Measurements from ENCODE around the gene IL6R. TPM values are rescaled to one million over a fixed set of nuclear protein-coding genes. Genes with fewer than 3 reads are reported as not detected.
"Not testable (repeated sequence)": the region's sequence is repeated elsewhere in the genome, so short reads cannot be mapped to it uniquely, and the experiment has no call there.

IL6R gene
- polyA plus RNA-seq, result 10 to 100 TPM in 1 of 3 donors, 1 to 10 TPM in 2; 5.0 to 12.3 (median 7.8) TPM

- 0 to 2% (median 1%) methylated on average over 59 to 66 of the region's 66 CpGs for WGBS, 3 donors
- H3K27ac ChIP-seq (ENCODE audit: low read depth, low read length), result peak within 1 kb of the TSS; percentile 99
Observed at GRCh38 chr1:154404984-154405746, at the start of gene IL6R. IL6R (plus strand) TSS chr1:154405343; CDS start chr1:154405630, 287 bp downstream.

GRCh38 chr1:154358519-154358918, 46.6 kb upstream of the IL6R start:
- H3K27ac ChIP-seq (ENCODE audit: low read depth, low read length), result no peak overlapping the region
- 92 to 97% (median 95%) methylated on average over 8 of the region's 8 CpGs for WGBS, 3 donors

- H3K27ac ChIP-seq (ENCODE audit: low read depth, low read length), result no peak overlapping the region
Observed at GRCh38 chr1:154360288-154360687, 44.9 kb upstream of the IL6R start.

GRCh38 chr1:154360881-154361280, 44.3 kb upstream of the IL6R start:
- not testable (repeated sequence) for H3K27ac ChIP-seq (ENCODE audit: low read depth, low read length)
- WGBS, 3 donors, result 85 to 98% (median 88%) methylated on average over 5 of the region's 5 CpGs

DNA sequence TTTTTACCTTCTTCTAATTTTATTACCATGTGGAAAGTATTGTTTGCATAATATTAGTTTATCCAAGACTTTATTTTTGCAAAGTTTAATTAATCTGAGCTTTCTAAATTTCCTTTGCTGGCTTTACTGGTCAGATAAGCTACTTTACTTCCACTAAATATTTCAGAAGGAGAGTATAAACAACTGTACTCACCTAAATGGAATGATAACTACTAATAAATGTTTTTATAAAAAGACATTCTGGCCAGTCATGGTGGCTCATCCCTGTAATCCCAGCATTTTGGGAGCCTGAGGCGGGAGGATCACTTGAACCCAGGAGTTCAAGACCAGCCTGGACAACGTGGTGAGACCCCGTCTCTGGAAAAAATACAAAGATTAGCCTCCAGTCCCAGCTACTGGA, 43.8 kb upstream of the IL6R start:
- 68 to 77% (median 76%) methylated on average over 3 of the region's 3 CpGs for WGBS, 3 donors
- no peak overlapping the region for H3K27ac ChIP-seq (ENCODE audit: low read depth, low read length)

DNA sequence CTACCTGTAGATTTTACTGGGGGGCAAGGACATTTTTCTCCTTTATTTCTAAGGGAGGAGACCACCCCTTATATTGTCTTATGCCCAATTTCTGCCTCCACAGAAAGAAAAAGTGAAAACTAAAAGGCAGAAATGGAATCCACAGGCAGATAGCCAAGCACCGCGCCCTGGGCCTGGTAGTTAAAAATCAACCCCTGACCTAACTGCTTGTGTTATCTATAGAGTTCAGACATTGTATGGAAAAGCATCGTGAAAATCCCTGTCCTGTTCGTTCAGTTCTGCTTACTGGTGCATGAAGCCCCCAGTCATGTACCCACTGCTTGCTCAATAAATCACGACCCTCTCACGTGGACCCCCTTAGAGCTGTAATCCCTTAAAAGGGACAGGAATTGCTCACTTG, 33.7 kb upstream of the IL6R start:
- WGBS, 3 donors, result 54 to 86% (median 79%) methylated on average over 6 of the region's 6 CpGs
- no peak overlapping the region for H3K27ac ChIP-seq (ENCODE audit: low read depth, low read length)

GRCh38 chr1:154373777-154374357, 31.3 kb upstream of the IL6R start:
- H3K27ac ChIP-seq (ENCODE audit: low read depth, low read length), result not testable (repeated sequence)
- WGBS, 3 donors, result 72 to 76% (median 73%) methylated on average over 7 of the region's 7 CpGs

DNA sequence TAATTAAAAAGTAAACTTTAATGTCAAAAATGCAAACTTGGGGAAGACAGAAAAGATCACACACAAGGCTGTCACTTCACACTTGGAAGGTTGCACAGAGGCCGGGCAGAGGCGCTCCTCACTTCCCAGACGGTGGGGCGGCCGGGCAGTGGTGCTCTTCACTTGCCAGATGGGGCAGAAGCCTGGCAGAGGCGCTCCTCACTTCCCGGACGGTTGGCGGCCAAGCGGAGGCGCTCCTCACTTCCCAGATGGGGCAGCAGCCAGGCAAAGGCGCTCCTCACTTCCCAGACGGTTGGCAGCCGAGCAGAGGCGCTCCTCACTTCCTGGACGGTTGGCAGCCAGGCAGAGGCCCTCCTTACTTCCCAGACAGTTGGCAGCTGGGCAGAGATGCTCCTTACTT, 25.8 kb upstream of the IL6R start:
- no peak overlapping the region for H3K27ac ChIP-seq (ENCODE audit: low read depth, low read length)
- WGBS, 3 donors, result 78 to 92% (median 90%) methylated on average over 16 of the region's 16 CpGs

GRCh38 chr1:154384650-154385489, 20.3 kb upstream of the IL6R start:
- no peak overlapping the region for H3K27ac ChIP-seq (ENCODE audit: low read depth, low read length)
- WGBS, 3 donors, result 78 to 86% (median 82%) methylated on average over 8 of the region's 8 CpGs

- 71 to 81% (median 78%) methylated on average over 11 of the region's 11 CpGs for WGBS, 3 donors
- no peak overlapping the region for H3K27ac ChIP-seq (ENCODE audit: low read depth, low read length)
Observed at GRCh38 chr1:154386643-154387352, 18.3 kb upstream of the IL6R start.

GRCh38 chr1:154391086-154391770, 13.9 kb upstream of the IL6R start:
- H3K27ac ChIP-seq (ENCODE audit: low read depth, low read length), result no peak overlapping the region
- 78 to 86% (median 85%) methylated on average over 9 of the region's 9 CpGs for WGBS, 3 donors

DNA sequence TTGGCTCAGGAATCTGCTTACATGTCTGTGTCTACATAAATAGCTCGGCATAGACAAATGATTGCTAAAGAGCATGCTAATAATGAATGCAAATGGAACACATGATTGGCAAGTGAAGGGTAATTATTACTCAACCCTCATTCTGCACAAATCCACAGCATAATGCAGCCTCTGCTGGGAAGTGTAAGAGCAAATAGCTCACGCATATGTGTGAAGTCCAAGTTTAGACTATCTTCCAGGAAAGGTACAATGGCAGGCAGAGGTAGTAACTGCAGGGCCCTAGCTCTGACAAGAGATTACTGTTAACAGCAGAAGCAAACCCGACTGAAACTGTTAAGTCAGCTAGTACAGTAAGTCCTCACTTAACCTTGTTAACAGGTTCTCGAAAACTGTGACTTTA, 7.0 kb upstream of the IL6R start:
- WGBS, 3 donors, result 55 to 70% (median 63%) methylated on average over 4 of the region's 4 CpGs

GRCh38 chr1:154398678-154399077, 6.5 kb upstream of the IL6R start:
- 88 to 93% (median 91%) methylated on average over 4 of the region's 4 CpGs for WGBS, 3 donors
- no peak overlapping the region for H3K27ac ChIP-seq (ENCODE audit: low read depth, low read length)

More for the DNA sequence above, 7.0 kb upstream of the IL6R start:
- no peak overlapping the region for H3K27ac ChIP-seq (ENCODE audit: low read depth, low read length)

DNA sequence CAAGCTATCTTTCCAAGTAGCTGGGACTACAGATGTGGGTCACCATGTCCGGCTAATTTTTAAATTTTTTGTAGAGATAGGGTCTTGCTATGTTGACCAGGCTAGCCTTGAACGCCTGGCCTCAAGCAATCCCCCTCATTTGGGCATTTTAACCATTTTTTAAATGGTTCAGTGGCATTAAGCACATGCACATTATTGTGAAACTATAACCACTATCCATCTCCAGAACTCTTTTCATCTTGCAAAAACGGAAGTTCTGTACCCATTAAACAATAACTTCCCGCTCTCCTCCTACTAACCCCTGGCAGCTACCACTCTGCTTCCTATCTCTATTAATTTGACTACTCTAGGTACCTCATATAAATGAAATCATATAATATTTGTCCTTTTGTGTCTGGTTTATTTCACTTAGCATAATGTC, 4.8 kb upstream of the IL6R start:
- no peak overlapping the region for H3K27ac ChIP-seq (ENCODE audit: low read depth, low read length)
- 60 to 77% (median 71%) methylated on average over 4 of the region's 4 CpGs for WGBS, 3 donors

DNA sequence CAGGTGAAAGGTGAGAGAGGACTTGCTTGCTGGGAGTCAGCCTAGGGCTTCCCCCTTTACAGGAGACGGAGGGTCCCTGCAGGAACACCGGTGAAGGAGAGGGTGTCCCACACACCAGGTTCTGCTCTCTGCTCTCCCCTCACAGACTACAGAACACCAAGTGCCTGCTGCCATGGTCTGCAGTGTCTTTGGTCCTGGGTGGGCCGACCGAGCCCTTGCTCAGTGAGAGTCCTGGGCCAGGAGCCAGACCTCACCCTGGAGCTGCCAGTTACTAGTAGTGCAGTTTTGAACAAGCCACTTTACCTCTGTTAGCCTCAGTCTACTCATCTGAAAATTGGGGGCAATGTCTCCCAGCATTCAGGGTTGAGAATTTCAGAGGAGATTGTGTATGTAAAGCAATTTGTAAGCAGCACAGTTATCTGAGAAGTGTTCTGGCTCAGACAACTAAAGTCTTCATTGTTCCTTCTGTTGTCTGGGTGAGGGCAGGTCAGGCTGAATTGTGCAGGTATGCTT, 2.7 kb upstream of the IL6R start:
- no peak overlapping the region for H3K27ac ChIP-seq (ENCODE audit: low read depth, low read length)
- WGBS, 3 donors, result 86 to 87% (median 87%) methylated on average over 4 of the region's 4 CpGs

- WGBS, 3 donors, result 57 to 81% (median 59%) methylated on average over 8 of the region's 8 CpGs
- no peak overlapping the region for H3K27ac ChIP-seq (ENCODE audit: low read depth, low read length)
Observed at GRCh38 chr1:154403261-154403943, 1.7 kb upstream of the IL6R start.

DNA sequence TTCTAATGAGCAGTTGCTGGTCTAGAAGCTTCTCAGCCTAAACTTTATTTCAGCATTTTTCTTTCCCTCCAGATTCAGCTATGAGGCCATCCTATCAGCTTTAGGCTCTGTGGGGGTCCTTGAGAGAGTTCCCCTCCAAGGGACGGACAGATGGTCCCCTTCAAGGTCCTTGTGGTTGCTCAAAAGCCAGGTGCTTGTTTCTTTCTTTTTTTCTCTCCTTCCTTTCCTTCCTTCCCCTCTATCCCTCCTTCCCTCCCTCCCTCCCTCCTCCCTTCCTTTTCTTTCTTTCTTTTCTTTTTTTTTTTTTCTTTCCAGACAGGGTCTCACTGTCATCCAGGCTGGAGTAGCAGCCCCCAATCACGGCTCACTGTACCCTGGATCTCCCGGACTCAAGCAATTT, 1.2 kb upstream of the IL6R start:
- no peak overlapping the region for H3K27ac ChIP-seq (ENCODE audit: low read depth, low read length)
- WGBS, 3 donors, result 83 to 91% (median 84%) methylated on average over 3 of the region's 3 CpGs

Data from adipose tissue (tissue), 3 donors.